BE2C (cell line): ENCODE results near the gene UGT2A3.

Experiments used
- DNase-seq: peaks from one replicate; pipeline ENCODE4 v3.0.0-alpha.2; 2020
- H3K27me3 ChIP-seq: fragments of 250-450 bp; sonication (Bioruptor Pico); 2 replicates; pipeline ENCODE4 v1.5.1; 2020; ENCODE audit warnings: mild to moderate bottlenecking
- H3K36me3 ChIP-seq: fragments of 250-450 bp; sonication (Bioruptor Pico); 2 replicates; pipeline ENCODE4 v1.5.1; 2020; ENCODE audit warnings: mild to moderate bottlenecking
- H3K4me1 ChIP-seq: fragments of 250-450 bp; sonication (Bioruptor Pico); 2 replicates; pipeline ENCODE4 v1.5.1; 2020
- H3K4me3 ChIP-seq: 2 replicates; pipeline ENCODE4 v1.5.1; 2011; ENCODE audit warnings: low read depth, low read length
- H3K9me3 ChIP-seq: fragments of 250-450 bp; sonication (Bioruptor Pico); 2 replicates; pipeline ENCODE4 v1.5.1; 2020
- CTCF ChIP-seq: IDR thresholded peaks from 2 replicates; pipeline ENCODE4 v1.5.1; 2012; ENCODE audit warnings: mild to moderate bottlenecking, low read depth, low read length

UGT2A3 gene

GRCh38 chr4:68907788-68908700 is 43.6 kb downstream of the UGT2A3 start:
- DNase-seq: no peak
- no peak for TF ChIP-seq CTCF
- Histone ChIP-seq H3K9me3 (no peaks in the 10 kb centered on the region), H3K27me3 (no peaks in the 10 kb centered on the region), H3K4me1 (no peaks in the 10 kb centered on the region), H3K4me3 (no peak overlapping the region), H3K36me3 (no peaks in the 10 kb centered on the region)

- no peak for DNase-seq
- no peaks in the 10 kb centered on the region for H3K27me3 ChIP-seq
- no peak overlapping the region for H3K4me3 ChIP-seq
- no peaks in the 10 kb centered on the region for H3K9me3 ChIP-seq
- H3K4me1 ChIP-seq: no peaks in the 10 kb centered on the region
- H3K36me3 ChIP-seq: no peaks in the 10 kb centered on the region
- no peak for TF ChIP-seq CTCF
Measured at GRCh38 chr4:68907245-68907644, 44.4 kb downstream of the UGT2A3 start.

- no peaks in the 10 kb centered on the region for H3K9me3 ChIP-seq
- no peaks in the 10 kb centered on the region for H3K4me1 ChIP-seq
- H3K36me3 ChIP-seq: no peaks in the 10 kb centered on the region
- DNase-seq: no peak
- TF ChIP-seq CTCF: no peak
- no peak overlapping the region for H3K4me3 ChIP-seq
- no peaks in the 10 kb centered on the region for H3K27me3 ChIP-seq
Measured at GRCh38 chr4:68906780-68907137, 44.8 kb downstream of the UGT2A3 start.

- Histone ChIP-seq H3K36me3 (no peaks in the 10 kb centered on the region), H3K27me3 (no peaks in the 10 kb centered on the region), H3K9me3 (no peaks in the 10 kb centered on the region), H3K4me1 (no peaks in the 10 kb centered on the region), H3K4me3 (no peak overlapping the region)
- no peak for TF ChIP-seq CTCF
- no peak for DNase-seq
Measured at GRCh38 chr4:68905939-68906779, 45.4 kb downstream of the UGT2A3 start.

- TF ChIP-seq CTCF: no peak
- Histone ChIP-seq H3K36me3 (no peaks in the 10 kb centered on the region), H3K4me3 (no peak overlapping the region), H3K4me1 (no peaks in the 10 kb centered on the region), H3K27me3 (no peaks in the 10 kb centered on the region), H3K9me3 (no peaks in the 10 kb centered on the region)
- no peak for DNase-seq
Measured at GRCh38 chr4:68905598-68905938, 46.0 kb downstream of the UGT2A3 start.

- Histone ChIP-seq H3K27me3 (no peaks in the 10 kb centered on the region), H3K36me3 (no peaks in the 10 kb centered on the region), H3K4me1 (no peaks in the 10 kb centered on the region), H3K9me3 (no peaks in the 10 kb centered on the region), H3K4me3 (no peak overlapping the region)
- DNase-seq: no peak
- no peak for TF ChIP-seq CTCF
Measured at GRCh38 chr4:68904786-68905185, 46.8 kb downstream of the UGT2A3 start.
